NCI-H1092 (cell line): Measurements from ENCODE around the gene CA9.

ENCODE experiments used
- DNase-seq: peaks from one replicate; lab custom pipeline; 2025; lab: John Stamatoyannopoulos, UW

CA9 gene

GRCh38 chr9:35691757-35692301 is 18.1 kb downstream of the CA9 start:
- DNase-seq = no peak

- DNase-seq = no peak
Measured at GRCh38 chr9:35695943-35696401, 22.2 kb downstream of the CA9 start.

- DNase-seq = no peak
Measured at GRCh38 chr9:35696520-35697215, 22.9 kb downstream of the CA9 start.

- no peak for DNase-seq
Measured at GRCh38 chr9:35697486-35697885, 23.8 kb downstream of the CA9 start.

GRCh38 chr9:35698231-35698630 is 24.5 kb downstream of the CA9 start:
- no peak for DNase-seq

GRCh38 chr9:35700031-35700430 is 26.3 kb downstream of the CA9 start:
- DNase-seq = no peak

GRCh38 chr9:35700942-35701341 is 27.2 kb downstream of the CA9 start:
- no peak for DNase-seq

- no peak for DNase-seq
Measured at GRCh38 chr9:35702696-35703095, 29.0 kb downstream of the CA9 start.

- DNase-seq = no peak
Measured at GRCh38 chr9:35703906-35704672, 30.4 kb downstream of the CA9 start.

GRCh38 chr9:35705372-35705771 is 31.6 kb downstream of the CA9 start:
- no peak for DNase-seq

- DNase-seq = no peak
Measured at GRCh38 chr9:35705836-35706430, 32.2 kb downstream of the CA9 start.

GRCh38 chr9:35706951-35707350 is 33.2 kb downstream of the CA9 start:
- no peak for DNase-seq

- DNase-seq = no peak
Measured at GRCh38 chr9:35708146-35708545, 34.4 kb downstream of the CA9 start.

GRCh38 chr9:35710818-35711500 is 37.2 kb downstream of the CA9 start:
- no peak for DNase-seq

- no peak for DNase-seq
Measured at GRCh38 chr9:35711501-35712428, 38.0 kb downstream of the CA9 start.

- no peak for DNase-seq
Measured at GRCh38 chr9:35712762-35713400, 39.2 kb downstream of the CA9 start.

GRCh38 chr9:35713578-35713977 is 39.9 kb downstream of the CA9 start:
- no peak for DNase-seq

- no peak for DNase-seq
Measured at GRCh38 chr9:35714123-35714522, 40.4 kb downstream of the CA9 start.

- no peak for DNase-seq
Measured at GRCh38 chr9:35714579-35715252, 41.0 kb downstream of the CA9 start.

- no peak for DNase-seq
Measured at GRCh38 chr9:35716230-35716629, 42.5 kb downstream of the CA9 start.
